ENCODE results near the gene TOP3B. TPM values are rescaled to one million over a fixed set of nuclear protein-coding genes. Genes with fewer than 3 reads are reported as not detected.

The TOP3B gene
- total RNA-seq, 1 experiment from 2014 or later = 29.3 TPM

- ChIA-PET POLR2A (no interaction called here), CTCF (interaction anchor here (1.3 kb wide), 1 partner anchor 8 kb away, joined by 6 read pairs; no protein-coding TSS in a partner anchor)
- no peak overlapping the region for H3K4me3 Mint-ChIP-seq (ENCODE audit: unreplicated experiment)
- intact Hi-C loops (cut with micrococcal nuclease) = no loop called here
- H3K27ac Mint-ChIP-seq (ENCODE audit: low read depth, unreplicated experiment) = no peak overlapping the region
- peaks cover 48% of the 10 kb centered on the region for H3K36me3 Mint-ChIP-seq (ENCODE audit: insufficient read depth, unreplicated experiment)
- no TSS peak for BruUV-seq (replicated peaks)
- H3K27me3 Mint-ChIP-seq (ENCODE audit: insufficient read depth, unreplicated experiment) = no peaks in the 10 kb centered on the region
- no peaks in the 10 kb centered on the region for H3K4me1 Mint-ChIP-seq (ENCODE audit: insufficient read depth, unreplicated experiment)
- TF ChIP-seq, protein P1, sequence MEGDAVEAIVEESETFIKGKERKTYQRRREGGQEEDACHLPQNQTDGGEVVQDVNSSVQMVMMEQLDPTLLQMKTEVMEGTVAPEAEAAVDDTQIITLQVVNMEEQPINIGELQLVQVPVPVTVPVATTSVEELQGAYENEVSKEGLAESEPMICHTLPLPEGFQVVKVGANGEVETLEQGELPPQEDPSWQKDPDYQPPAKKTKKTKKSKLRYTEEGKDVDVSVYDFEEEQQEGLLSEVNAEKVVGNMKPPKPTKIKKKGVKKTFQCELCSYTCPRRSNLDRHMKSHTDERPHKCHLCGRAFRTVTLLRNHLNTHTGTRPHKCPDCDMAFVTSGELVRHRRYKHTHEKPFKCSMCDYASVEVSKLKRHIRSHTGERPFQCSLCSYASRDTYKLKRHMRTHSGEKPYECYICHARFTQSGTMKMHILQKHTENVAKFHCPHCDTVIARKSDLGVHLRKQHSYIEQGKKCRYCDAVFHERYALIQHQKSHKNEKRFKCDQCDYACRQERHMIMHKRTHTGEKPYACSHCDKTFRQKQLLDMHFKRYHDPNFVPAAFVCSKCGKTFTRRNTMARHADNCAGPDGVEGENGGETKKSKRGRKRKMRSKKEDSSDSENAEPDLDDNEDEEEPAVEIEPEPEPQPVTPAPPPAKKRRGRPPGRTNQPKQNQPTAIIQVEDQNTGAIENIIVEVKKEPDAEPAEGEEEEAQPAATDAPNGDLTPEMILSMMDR (IDR thresholded peaks at IDR 0.05; ENCODE audit: unreplicated experiment) = no peak
- DNase-seq (ENCODE audit: unreplicated experiment) = no peak
- no peaks in the 10 kb centered on the region for H3K9me3 Mint-ChIP-seq (ENCODE audit: unreplicated experiment)
Measured at GRCh38 chr22:21974058-21974649, 8.4 kb downstream of the TOP3B start.

DNA sequence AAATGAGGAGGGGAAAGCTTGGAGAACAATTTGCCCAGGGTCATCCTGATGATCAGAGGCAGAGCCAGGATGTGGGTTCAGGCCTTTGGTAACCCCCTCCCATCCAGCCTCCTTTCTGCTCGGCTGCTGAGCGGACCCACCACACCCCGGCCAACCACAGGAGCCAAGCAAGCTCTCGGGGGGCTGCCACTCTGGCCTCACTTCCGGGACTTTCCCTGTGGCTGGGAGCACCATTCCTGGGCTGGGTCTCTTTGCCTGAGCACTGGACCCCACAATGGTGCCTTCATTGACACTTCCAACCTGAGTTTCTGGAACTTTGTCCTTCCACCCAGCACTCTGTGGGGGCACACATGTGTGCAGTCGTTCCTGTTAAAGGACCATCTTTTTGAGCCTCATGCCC lies 9.8 kb downstream of the TOP3B start:
- Mint-ChIP-seq H3K4me3 (ENCODE audit: unreplicated experiment) (no peak overlapping the region), H3K27me3 (ENCODE audit: insufficient read depth, unreplicated experiment) (no peaks in the 10 kb centered on the region), H3K4me1 (ENCODE audit: insufficient read depth, unreplicated experiment) (no peaks in the 10 kb centered on the region), H3K27ac (ENCODE audit: low read depth, unreplicated experiment) (no peak overlapping the region), H3K36me3 (ENCODE audit: insufficient read depth, unreplicated experiment) (peaks cover 57% of the 10 kb centered on the region), H3K9me3 (ENCODE audit: unreplicated experiment) (no peaks in the 10 kb centered on the region)
- POLR2A ChIA-PET = interaction anchor here (2.8 kb wide), 1 partner anchor 9 kb away, joined by 18 read pairs; the partner anchor contains the start of gene TOP3B
- TF ChIP-seq, protein P1 (IDR thresholded peaks at IDR 0.05; ENCODE audit: unreplicated experiment) = no peak
- no peak for DNase-seq (ENCODE audit: unreplicated experiment)
- BruUV-seq (replicated peaks) = no TSS peak
- CTCF ChIA-PET = interaction anchor here (0.6 to 4.4 kb wide), 20 partner anchors 9 to 344 kb away, joined by 3 to 37 read pairs (median 4); partner anchors contain the start of gene TOP3B
- intact Hi-C loops (cut with micrococcal nuclease) = no loop called here

- ChIA-PET CTCF (interaction anchor here (0.5 to 4.4 kb wide), 28 partner anchors 10 to 522 kb away, joined by 3 to 37 read pairs (median 4); partner anchors contain the start of gene TOP3B), POLR2A (interaction anchor here (2.8 kb wide), 1 partner anchor 10 kb away, joined by 18 read pairs; the partner anchor contains the start of gene TOP3B)
- TF ChIP-seq, protein P1 (IDR thresholded peaks at IDR 0.05; ENCODE audit: unreplicated experiment) = peak; percentile 92
- H3K9me3 Mint-ChIP-seq (ENCODE audit: unreplicated experiment) = no peaks in the 10 kb centered on the region
- BruUV-seq (replicated peaks) = no TSS peak
- no peak overlapping the region for H3K27ac Mint-ChIP-seq (ENCODE audit: low read depth, unreplicated experiment)
- no peaks in the 10 kb centered on the region for H3K4me1 Mint-ChIP-seq (ENCODE audit: insufficient read depth, unreplicated experiment)
- no peak overlapping the region for H3K4me3 Mint-ChIP-seq (ENCODE audit: unreplicated experiment)
- peaks cover 60% of the 10 kb centered on the region for H3K36me3 Mint-ChIP-seq (ENCODE audit: insufficient read depth, unreplicated experiment)
- intact Hi-C loops (cut with micrococcal nuclease) = no loop called here
- H3K27me3 Mint-ChIP-seq (ENCODE audit: insufficient read depth, unreplicated experiment) = no peaks in the 10 kb centered on the region
- DNase-seq (ENCODE audit: unreplicated experiment) = peak; percentile 27
Measured at GRCh38 chr22:21972293-21972779, 10.3 kb downstream of the TOP3B start.

DNA sequence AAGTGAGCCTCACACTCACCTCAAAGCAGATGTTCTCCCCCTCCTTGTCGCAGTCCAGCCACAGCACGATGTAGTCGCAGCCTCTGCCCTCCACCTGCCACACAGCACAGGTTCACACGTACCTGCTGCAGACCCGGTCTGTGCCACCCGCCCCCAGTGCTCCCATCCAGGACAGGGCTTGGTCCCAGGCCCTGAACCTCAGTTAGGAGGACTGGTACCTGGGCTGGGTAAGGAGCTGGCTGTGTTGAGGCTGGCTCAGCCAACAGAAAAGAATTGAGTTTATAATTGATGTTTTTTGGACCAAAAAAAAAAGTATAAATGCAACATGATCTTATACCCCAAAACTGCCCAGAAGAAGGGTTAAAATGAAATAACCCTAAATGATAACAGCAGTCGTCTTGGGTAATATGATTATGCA lies 10.7 kb downstream of the TOP3B start:
- no peaks in the 10 kb centered on the region for H3K27me3 Mint-ChIP-seq (ENCODE audit: insufficient read depth, unreplicated experiment)
- H3K36me3 Mint-ChIP-seq (ENCODE audit: insufficient read depth, unreplicated experiment) = peaks cover 64% of the 10 kb centered on the region
- no peaks in the 10 kb centered on the region for H3K4me1 Mint-ChIP-seq (ENCODE audit: insufficient read depth, unreplicated experiment)
- POLR2A ChIA-PET = interaction anchor here (2.8 kb wide), 1 partner anchor 10 kb away, joined by 18 read pairs; the partner anchor contains the start of gene TOP3B
- H3K27ac Mint-ChIP-seq (ENCODE audit: low read depth, unreplicated experiment) = no peak overlapping the region
- no peaks in the 10 kb centered on the region for H3K9me3 Mint-ChIP-seq (ENCODE audit: unreplicated experiment)
- no peak for DNase-seq (ENCODE audit: unreplicated experiment)
- H3K4me3 Mint-ChIP-seq (ENCODE audit: unreplicated experiment) = no peak overlapping the region
- CTCF ChIA-PET = interaction anchor here (0.5 to 4.4 kb wide), 22 partner anchors 9 to 521 kb away, joined by 3 to 37 read pairs (median 4); partner anchors contain the start of gene TOP3B
- TF ChIP-seq, protein P1 (IDR thresholded peaks at IDR 0.05; ENCODE audit: unreplicated experiment) = no peak
- BruUV-seq (replicated peaks) = no TSS peak
- intact Hi-C loops (cut with micrococcal nuclease) = no loop called here

All from MCF 10A (cell line).